WTC11 (cell line): ENCODE data around the gene ARRB2. TPM values are rescaled to one million over a fixed set of nuclear protein-coding genes. Genes with fewer than 3 reads are reported as not detected.

Experiments used
- ATAC-seq: fragments of 200-7000 bp; cut with Tn5 transposase; 2 replicates; pipeline ENCODE4 v1.10.0; 2021; ENCODE audit warnings: mild to moderate bottlenecking, moderate library complexity
- CTCF ChIA-PET: fragments of 300-600 bp; sonication (Branson Sonifier 250); formaldehyde crosslinking; loops from one replicate; lab custom pipeline; 2021; ENCODE audit warnings: antibody characterized with exemption; lab: Charles Lee
- POLR2A ChIA-PET: fragments of 350-600 bp; sonication (Branson Sonifier 250); formaldehyde crosslinking; loops from one replicate; lab custom pipeline; 2021; ENCODE audit warnings: antibody characterized with exemption; lab: Charles Lee
- DNase-seq: peaks from one replicate; pipeline ENCODE4 v3.0.0; 2021; ENCODE audit warnings: low spot score
- H3K27ac Mint-ChIP-seq: 2 replicates; pipeline ENCODE4 v1.8.0; 2021; ENCODE audit warnings: mixed read lengths
- H3K27me3 Mint-ChIP-seq: 2 replicates; pipeline ENCODE4 v1.8.0; 2021; ENCODE audit warnings: low read depth, mild to moderate bottlenecking, moderate library complexity, mixed read lengths
- H3K36me3 Mint-ChIP-seq: 2 replicates; pipeline ENCODE4 v1.8.0; 2021; ENCODE audit warnings: mixed read lengths
- H3K4me1 Mint-ChIP-seq: 2 replicates; pipeline ENCODE4 v1.8.0; 2022; ENCODE audit warnings: mixed read lengths
- H3K4me3 Mint-ChIP-seq: 2 replicates; pipeline ENCODE4 v1.8.0; 2021; ENCODE audit warnings: mild to moderate bottlenecking, moderate library complexity, mixed read lengths
- H3K9me3 Mint-ChIP-seq: 2 replicates; pipeline ENCODE4 v1.8.0; 2021; ENCODE audit warnings: mixed read lengths
- ATF6 ChIP-seq: sonication (generic); formaldehyde crosslinking; IDR thresholded peaks from 2 replicates; pipeline ENCODE4 v1.8.1; 2023; ENCODE audit warnings: mild to moderate bottlenecking, missing genetic modification reagents
- CDX4 ChIP-seq: fragments of 250-450 bp; sonication (Bioruptor Pico); IDR thresholded peaks from 2 replicates; pipeline ENCODE4 v1.9.0; 2021; ENCODE audit warnings: moderate library complexity, mild to moderate bottlenecking, inconsistent platforms, borderline replicate concordance
- E2F4 ChIP-seq: sonication (generic); formaldehyde crosslinking; IDR thresholded peaks from 2 replicates; pipeline ENCODE4 v1.8.1; 2022; ENCODE audit warnings: low read depth, mild to moderate bottlenecking, moderate library complexity, missing genetic modification reagents, borderline replicate concordance
- GABPB1 ChIP-seq: sonication (generic); formaldehyde crosslinking; IDR thresholded peaks from 2 replicates; pipeline ENCODE4 v1.8.1; 2023; ENCODE audit warnings: mild to moderate bottlenecking, missing genetic modification reagents
- JUN ChIP-seq: sonication (generic); formaldehyde crosslinking; IDR thresholded peaks from 2 replicates; pipeline ENCODE4 v1.8.0; 2023; ENCODE audit warnings: mild to moderate bottlenecking, missing genetic modification reagents
- MYBL2 ChIP-seq: sonication (generic); formaldehyde crosslinking; IDR thresholded peaks from 2 replicates; pipeline ENCODE4 v1.8.1; 2023; ENCODE audit warnings: mild to moderate bottlenecking, moderate library complexity, missing genetic modification reagents
- NFE2L1 ChIP-seq: sonication (generic); formaldehyde crosslinking; IDR thresholded peaks from 2 replicates; pipeline ENCODE4 v1.8.1; 2023; ENCODE audit warnings: missing genetic modification reagents
- NR3C1 ChIP-seq: sonication (generic); formaldehyde crosslinking; conservative IDR thresholded peaks from 2 replicates; pipeline ENCODE4 v1.8.1; 2023; ENCODE audit warnings: low read depth, mild to moderate bottlenecking, missing genetic modification reagents
- PRDM15 ChIP-seq: sonication (generic); formaldehyde crosslinking; IDR thresholded peaks from 2 replicates; pipeline ENCODE4 v1.8.0; 2022; ENCODE audit warnings: missing genetic modification reagents
- SOX15 ChIP-seq: fragments of 250-450 bp; sonication (Bioruptor Pico); IDR thresholded peaks from 2 replicates; pipeline ENCODE4 v1.9.0; 2021; ENCODE audit warnings: mild to moderate bottlenecking
- STAT6 ChIP-seq: sonication (generic); formaldehyde crosslinking; conservative IDR thresholded peaks from 2 replicates; pipeline ENCODE4 v1.8.1; 2023; ENCODE audit warnings: mild to moderate bottlenecking, low read depth, missing genetic modification reagents, moderate library complexity
- TEAD4 ChIP-seq: sonication (generic); formaldehyde crosslinking; IDR thresholded peaks from 2 replicates; pipeline ENCODE4 v1.8.0; 2022; ENCODE audit warnings: mild to moderate bottlenecking, missing genetic modification reagents
- ZNF219 ChIP-seq: sonication (generic); formaldehyde crosslinking; IDR thresholded peaks from 2 replicates; pipeline ENCODE4 v1.8.0; 2023; ENCODE audit warnings: missing genetic modification reagents, mild to moderate bottlenecking, borderline replicate concordance
- ZNF232 ChIP-seq: sonication (generic); formaldehyde crosslinking; IDR thresholded peaks from 2 replicates; pipeline ENCODE4 v1.8.0; 2022; ENCODE audit warnings: mild to moderate bottlenecking, missing genetic modification reagents
- ZNF671 ChIP-seq: fragments of 250-450 bp; sonication (Bioruptor Pico); IDR thresholded peaks from 2 replicates; pipeline ENCODE4 v1.8.0; 2021; ENCODE audit warnings: mild to moderate bottlenecking
- total RNA-seq: library from RNA; stranded (reverse); gene quantifications from 3 replicates; pipeline ENCODE4 v1.2.3, GENCODE V29; 2021
- TF ChIP-seq, protein P1 (sequence below): fragments of 200-600 bp; IDR thresholded peaks from 2 replicates; pipeline ENCODE4 v1.8.0; 2022; ENCODE audit warnings: antibody characterized with exemption
- TF ChIP-seq, protein P2 (sequence below): sonication (generic); formaldehyde crosslinking; IDR thresholded peaks from 2 replicates; pipeline ENCODE4 v1.8.0; 2023; ENCODE audit warnings: missing genetic modification reagents, mild to moderate bottlenecking, borderline replicate concordance
- TF ChIP-seq, protein P3 (sequence below): sonication (generic); formaldehyde crosslinking; IDR thresholded peaks from 2 replicates; pipeline ENCODE4 v1.8.1; 2023; ENCODE audit warnings: mild to moderate bottlenecking, missing genetic modification reagents, moderate library complexity

ARRB2 gene
- total RNA-seq, 1 experiment from 2014 or later, result 87.8 TPM

- TF ChIP-seq GABPB1 (CRISPR knock-in tag), result no peak
- no peak for TF ChIP-seq JUN
- no peak for TF ChIP-seq E2F4 (CRISPR knock-in tag)
- TF ChIP-seq NFE2L1, result no peak
Observed at GRCh38 chr17:4740025-4740351, 29.6 kb downstream of the ARRB2 start (continued).

- H3K27me3 Mint-ChIP-seq, result peaks cover 87% of the 10 kb centered on the region
- ChIA-PET CTCF (interaction anchor here (1.3 kb wide), 1 partner anchor 9 kb away, joined by 5 read pairs; the partner anchor contains the start of gene MED11), POLR2A (no interaction called here)
- DNase-seq (no peak), ATAC-seq (no peak)
- H3K27ac Mint-ChIP-seq, result no peak overlapping the region
- H3K4me3 Mint-ChIP-seq, result peak overlapping the region; percentile 73
- H3K36me3 Mint-ChIP-seq, result no peaks in the 10 kb centered on the region
- TF ChIP-seq SOX15 (CRISPR knock-in tag) (no peak), ZNF219 (CRISPR knock-in tag) (no peak), PRDM15 (no peak), STAT6 (no peak), ZNF232 (CRISPR knock-in tag) (no peak), ATF6 (CRISPR knock-in tag) (no peak), NR3C1 (CRISPR knock-in tag) (no peak), TEAD4 (CRISPR knock-in tag) (no peak), MYBL2 (CRISPR knock-in tag) (no peak), CDX4 (CRISPR knock-in tag) (no peak), JUN (no peak), ZNF671 (no peak)
- TF ChIP-seq, protein P1, sequence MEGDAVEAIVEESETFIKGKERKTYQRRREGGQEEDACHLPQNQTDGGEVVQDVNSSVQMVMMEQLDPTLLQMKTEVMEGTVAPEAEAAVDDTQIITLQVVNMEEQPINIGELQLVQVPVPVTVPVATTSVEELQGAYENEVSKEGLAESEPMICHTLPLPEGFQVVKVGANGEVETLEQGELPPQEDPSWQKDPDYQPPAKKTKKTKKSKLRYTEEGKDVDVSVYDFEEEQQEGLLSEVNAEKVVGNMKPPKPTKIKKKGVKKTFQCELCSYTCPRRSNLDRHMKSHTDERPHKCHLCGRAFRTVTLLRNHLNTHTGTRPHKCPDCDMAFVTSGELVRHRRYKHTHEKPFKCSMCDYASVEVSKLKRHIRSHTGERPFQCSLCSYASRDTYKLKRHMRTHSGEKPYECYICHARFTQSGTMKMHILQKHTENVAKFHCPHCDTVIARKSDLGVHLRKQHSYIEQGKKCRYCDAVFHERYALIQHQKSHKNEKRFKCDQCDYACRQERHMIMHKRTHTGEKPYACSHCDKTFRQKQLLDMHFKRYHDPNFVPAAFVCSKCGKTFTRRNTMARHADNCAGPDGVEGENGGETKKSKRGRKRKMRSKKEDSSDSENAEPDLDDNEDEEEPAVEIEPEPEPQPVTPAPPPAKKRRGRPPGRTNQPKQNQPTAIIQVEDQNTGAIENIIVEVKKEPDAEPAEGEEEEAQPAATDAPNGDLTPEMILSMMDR, result no peak
- TF ChIP-seq, protein P2, sequence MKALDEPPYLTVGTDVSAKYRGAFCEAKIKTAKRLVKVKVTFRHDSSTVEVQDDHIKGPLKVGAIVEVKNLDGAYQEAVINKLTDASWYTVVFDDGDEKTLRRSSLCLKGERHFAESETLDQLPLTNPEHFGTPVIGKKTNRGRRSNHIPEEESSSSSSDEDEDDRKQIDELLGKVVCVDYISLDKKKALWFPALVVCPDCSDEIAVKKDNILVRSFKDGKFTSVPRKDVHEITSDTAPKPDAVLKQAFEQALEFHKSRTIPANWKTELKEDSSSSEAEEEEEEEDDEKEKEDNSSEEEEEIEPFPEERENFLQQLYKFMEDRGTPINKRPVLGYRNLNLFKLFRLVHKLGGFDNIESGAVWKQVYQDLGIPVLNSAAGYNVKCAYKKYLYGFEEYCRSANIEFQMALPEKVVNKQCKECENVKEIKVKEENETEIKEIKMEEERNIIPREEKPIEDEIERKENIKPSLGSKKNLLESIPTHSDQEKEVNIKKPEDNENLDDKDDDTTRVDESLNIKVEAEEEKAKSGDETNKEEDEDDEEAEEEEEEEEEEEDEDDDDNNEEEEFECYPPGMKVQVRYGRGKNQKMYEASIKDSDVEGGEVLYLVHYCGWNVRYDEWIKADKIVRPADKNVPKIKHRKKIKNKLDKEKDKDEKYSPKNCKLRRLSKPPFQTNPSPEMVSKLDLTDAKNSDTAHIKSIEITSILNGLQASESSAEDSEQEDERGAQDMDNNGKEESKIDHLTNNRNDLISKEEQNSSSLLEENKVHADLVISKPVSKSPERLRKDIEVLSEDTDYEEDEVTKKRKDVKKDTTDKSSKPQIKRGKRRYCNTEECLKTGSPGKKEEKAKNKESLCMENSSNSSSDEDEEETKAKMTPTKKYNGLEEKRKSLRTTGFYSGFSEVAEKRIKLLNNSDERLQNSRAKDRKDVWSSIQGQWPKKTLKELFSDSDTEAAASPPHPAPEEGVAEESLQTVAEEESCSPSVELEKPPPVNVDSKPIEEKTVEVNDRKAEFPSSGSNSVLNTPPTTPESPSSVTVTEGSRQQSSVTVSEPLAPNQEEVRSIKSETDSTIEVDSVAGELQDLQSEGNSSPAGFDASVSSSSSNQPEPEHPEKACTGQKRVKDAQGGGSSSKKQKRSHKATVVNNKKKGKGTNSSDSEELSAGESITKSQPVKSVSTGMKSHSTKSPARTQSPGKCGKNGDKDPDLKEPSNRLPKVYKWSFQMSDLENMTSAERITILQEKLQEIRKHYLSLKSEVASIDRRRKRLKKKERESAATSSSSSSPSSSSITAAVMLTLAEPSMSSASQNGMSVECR, result no peak
- TF ChIP-seq, protein P3, sequence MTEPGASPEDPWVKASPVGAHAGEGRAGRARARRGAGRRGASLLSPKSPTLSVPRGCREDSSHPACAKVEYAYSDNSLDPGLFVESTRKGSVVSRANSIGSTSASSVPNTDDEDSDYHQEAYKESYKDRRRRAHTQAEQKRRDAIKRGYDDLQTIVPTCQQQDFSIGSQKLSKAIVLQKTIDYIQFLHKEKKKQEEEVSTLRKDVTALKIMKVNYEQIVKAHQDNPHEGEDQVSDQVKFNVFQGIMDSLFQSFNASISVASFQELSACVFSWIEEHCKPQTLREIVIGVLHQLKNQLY (CRISPR knock-in tag), result no peak
- H3K4me1 Mint-ChIP-seq, result peaks cover 19% of the 10 kb centered on the region
- H3K9me3 Mint-ChIP-seq, result no peaks in the 10 kb centered on the region
Observed at GRCh38 chr17:4740584-4740983, 30.2 kb downstream of the ARRB2 start.
